OCI-LY1 (cell line): Measurements from ENCODE around the gene SLC13A5.
"Not testable (repeated sequence)": the region's sequence is repeated elsewhere in the genome, so short reads cannot be mapped to it uniquely, and the experiment has no call there.

Source experiments
- H2AFZ ChIP-seq: fragments of 200-600 bp; sonication (generic), shearing (Covaris generic); 2 replicates; pipeline ENCODE4 v1.6.0; 2014; ENCODE audit warnings: antibody characterized with exemption, mild to moderate bottlenecking, low read length
- H3F3A ChIP-seq: fragments of 200-600 bp; sonication (generic), shearing (Covaris generic); 2 replicates; pipeline ENCODE4 v1.6.0; 2014; ENCODE audit warnings: mild to moderate bottlenecking, antibody characterized with exemption, low read length, moderate library complexity; ENCODE audit not compliant: insufficient read depth
- H3K27ac ChIP-seq: fragments of 200-600 bp; sonication (generic); 2 replicates; pipeline ENCODE4 v1.5.1; 2014; ENCODE audit warnings: low read length, mixed run types, mild to moderate bottlenecking, low read depth; ENCODE audit not compliant: poor library complexity, severe bottlenecking
- H3K27me3 ChIP-seq: fragments of 200-600 bp; sonication (generic); 2 replicates; pipeline ENCODE4 v1.6.0; 2014; ENCODE audit warnings: antibody characterized with exemption, mild to moderate bottlenecking, low read length, moderate library complexity; ENCODE audit not compliant: insufficient read depth
- H3K36me3 ChIP-seq: fragments of 200-600 bp; sonication (generic); 2 replicates; pipeline ENCODE4 v1.6.1; 2014; ENCODE audit warnings: mild to moderate bottlenecking, antibody characterized with exemption, low read length, moderate library complexity, mixed read lengths; ENCODE audit not compliant: insufficient read depth
- H3K4me1 ChIP-seq: fragments of 200-600 bp; sonication (generic); 2 replicates; pipeline ENCODE4 v1.5.1; 2014; ENCODE audit warnings: mild to moderate bottlenecking, low read length, moderate library complexity; ENCODE audit not compliant: insufficient read depth, severe bottlenecking
- H3K4me2 ChIP-seq: fragments of 200-600 bp; sonication (generic), shearing (Covaris generic); 2 replicates; pipeline ENCODE4 v1.6.1; 2014; ENCODE audit warnings: low read length
- H3K4me3 ChIP-seq: fragments of 200-600 bp; sonication (generic); 2 replicates; pipeline ENCODE4 v1.5.1; 2014; ENCODE audit warnings: low read length, low read depth, mild to moderate bottlenecking, mixed read lengths; ENCODE audit not compliant: poor library complexity, severe bottlenecking
- H3K79me2 ChIP-seq: fragments of 200-600 bp; shearing (Covaris generic); 2 replicates; pipeline ENCODE4 v1.6.1; 2016; ENCODE audit warnings: mixed run types, low read length, mixed read lengths; ENCODE audit not compliant: insufficient read depth
- H3K9ac ChIP-seq: fragments of 200-600 bp; sonication (generic), shearing (Covaris generic); 2 replicates; pipeline ENCODE4 v1.6.1; 2014; ENCODE audit warnings: mild to moderate bottlenecking, low read length, mixed read lengths
- H3K9me2 ChIP-seq: fragments of 200-600 bp; sonication (generic), shearing (Covaris generic); 2 replicates; pipeline ENCODE4 v1.6.1; 2014; ENCODE audit warnings: low read depth, mild to moderate bottlenecking, low read length, mixed read lengths
- H3K9me3 ChIP-seq: fragments of 200-600 bp; shearing (Covaris generic); 2 replicates; pipeline ENCODE4 v1.6.1; 2014; ENCODE audit warnings: low read length, mixed read lengths
- H4K20me1 ChIP-seq: fragments of 200-600 bp; sonication (generic), shearing (Covaris generic); 2 replicates; pipeline ENCODE4 v1.6.0; 2016; ENCODE audit warnings: mild to moderate bottlenecking, low read length; ENCODE audit not compliant: insufficient read depth
- CTCF ChIP-seq: fragments of 200-600 bp; sonication (generic), shearing (Covaris generic); IDR thresholded peaks from 2 replicates; pipeline ENCODE4 v1.5.1; 2017; ENCODE audit warnings: mild to moderate bottlenecking, antibody characterized with exemption, low read length, moderate library complexity, mixed read lengths
- EZH2 ChIP-seq: fragments of 200-600 bp; sonication (generic), shearing (Covaris generic); IDR thresholded peaks from 2 replicates; pipeline ENCODE4 v1.8.0; 2017; ENCODE audit warnings: borderline replicate concordance, mixed run types, mild to moderate bottlenecking, antibody characterized with exemption, low read length, moderate library complexity, mixed read lengths

The SLC13A5 gene

GRCh38 chr17:6749519-6749918 lies 36.4 kb upstream of the SLC13A5 start:
- Histone ChIP-seq H3K4me1 (no peaks in the 10 kb centered on the region), H3K27me3 (no peaks in the 10 kb centered on the region), H3K27ac (no peak overlapping the region), H2AFZ (no peak overlapping the region), H4K20me1 (no peaks in the 10 kb centered on the region), H3K4me3 (no peak overlapping the region), H3K9me2 (no peaks in the 10 kb centered on the region), H3K9me3 (no peaks in the 10 kb centered on the region), H3K79me2 (no peaks in the 10 kb centered on the region), H3K4me2 (no peak overlapping the region), H3K9ac (no peak overlapping the region), H3F3A (no peaks in the 10 kb centered on the region), H3K36me3 (no peaks in the 10 kb centered on the region)
- TF ChIP-seq CTCF (peak; percentile 22; the same call in 1 of the 2 replicates), EZH2 (no peak)

DNA sequence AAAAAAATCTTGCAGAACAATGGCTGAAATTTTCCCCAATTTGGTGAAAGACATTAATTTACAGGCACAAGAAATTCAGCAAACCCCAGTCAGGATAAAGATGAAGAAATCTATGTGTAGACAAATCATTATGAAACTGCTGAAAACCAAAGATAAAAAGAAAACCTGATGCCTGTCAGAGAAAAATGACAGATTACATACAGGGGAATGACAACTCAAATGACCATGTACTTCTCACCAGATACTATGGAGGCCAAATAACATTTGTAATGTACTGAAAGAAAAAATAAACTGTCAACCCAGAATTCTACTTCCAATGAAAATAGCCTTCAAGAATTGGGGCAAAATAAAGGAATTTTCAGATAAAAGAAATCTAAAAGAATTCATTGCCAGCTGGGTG lies 35.4 kb upstream of the SLC13A5 start:
- Histone ChIP-seq H2AFZ (no peak overlapping the region), H3K4me3 (no peak overlapping the region), H3K4me2 (no peak overlapping the region), H3K27me3 (no peaks in the 10 kb centered on the region), H3K9ac (no peak overlapping the region), H3F3A (no peaks in the 10 kb centered on the region), H4K20me1 (no peaks in the 10 kb centered on the region), H3K9me3 (no peaks in the 10 kb centered on the region), H3K79me2 (no peaks in the 10 kb centered on the region), H3K27ac (no peak overlapping the region), H3K4me1 (no peaks in the 10 kb centered on the region), H3K36me3 (no peaks in the 10 kb centered on the region), H3K9me2 (no peaks in the 10 kb centered on the region)
- TF ChIP-seq EZH2 (no peak), CTCF (no peak)

- not testable (repeated sequence) for H3K27me3 ChIP-seq, H3K4me1 ChIP-seq, H3K36me3 ChIP-seq, H4K20me1 ChIP-seq, H3K4me3 ChIP-seq, H3F3A ChIP-seq, H3K27ac ChIP-seq, H2AFZ ChIP-seq, H3K4me2 ChIP-seq, H3K9me2 ChIP-seq, H3K9ac ChIP-seq, H3K9me3 ChIP-seq, H3K79me2 ChIP-seq
These were observed 33.5 kb upstream of the SLC13A5 start for GRCh38 chr17:6746665-6747064.

GRCh38 chr17:6729531-6729930 lies 16.4 kb upstream of the SLC13A5 start:
- Histone ChIP-seq H3K4me1 (no peaks in the 10 kb centered on the region), H3K9me2 (no peaks in the 10 kb centered on the region), H3K36me3 (no peaks in the 10 kb centered on the region), H3K9me3 (no peaks in the 10 kb centered on the region), H3F3A (no peaks in the 10 kb centered on the region), H3K27ac (no peak overlapping the region), H3K4me2 (no peak overlapping the region), H4K20me1 (no peaks in the 10 kb centered on the region), H3K79me2 (no peaks in the 10 kb centered on the region), H3K27me3 (no peaks in the 10 kb centered on the region), H2AFZ (no peak overlapping the region), H3K9ac (no peak overlapping the region), H3K4me3 (no peak overlapping the region)
- TF ChIP-seq CTCF: no peak
- no peak for TF ChIP-seq EZH2
